AG09319 (cell line): Measurements from ENCODE around the gene STYXL1.
"Not testable (repeated sequence)": the region's sequence is repeated elsewhere in the genome, so short reads cannot be mapped to it uniquely, and the experiment has no call there.

Experiments
- DNase-seq: peaks from one replicate; pipeline ENCODE4 v3.0.0-alpha.2; 2010; ENCODE audit warnings: low read depth; ENCODE audit errors: extremely low read depth
- CTCF ChIP-seq: IDR thresholded peaks from 2 replicates; pipeline ENCODE4 v1.5.1; 2011; ENCODE audit warnings: low read depth, mild to moderate bottlenecking, inconsistent platforms, low read length, moderate library complexity

The STYXL1 gene

GRCh38 chr7:76022026-76022780 is 25.6 kb downstream of the STYXL1 start:
- no peak for TF ChIP-seq CTCF
- DNase-seq = no peak

GRCh38 chr7:76020031-76020714 is 27.6 kb downstream of the STYXL1 start:
- peak; percentile 94 for TF ChIP-seq CTCF
- DNase-seq = peak; percentile 25

- DNase-seq = not testable (repeated sequence)
Measured at GRCh38 chr7:76018520-76018919, 29.3 kb downstream of the STYXL1 start.

- DNase-seq = no peak
- no peak for TF ChIP-seq CTCF
Measured at GRCh38 chr7:76016191-76016947, 31.4 kb downstream of the STYXL1 start.

- TF ChIP-seq CTCF = no peak
Measured at GRCh38 chr7:76011442-76011861, 36.3 kb downstream of the STYXL1 start.

GRCh38 chr7:76009672-76010600 is 37.9 kb downstream of the STYXL1 start:
- no peak for DNase-seq

More at GRCh38 chr7:76011442-76011861, 36.3 kb downstream of the STYXL1 start:
- DNase-seq = peak; percentile 76

More at GRCh38 chr7:76009672-76010600, 37.9 kb downstream of the STYXL1 start:
- TF ChIP-seq CTCF = no peak
